GM13976 (cell line): ENCODE measurements around the gene RXFP3.
A peak's percentile ranks its signal among the peaks of the same experiment; 100 is the strongest.

Source experiments
- DNase-seq: peaks from one replicate; pipeline ENCODE4 v3.0.0; 2012; ENCODE audit warnings: low spot score
- CTCF ChIP-seq: IDR thresholded peaks from 2 replicates; pipeline ENCODE4 v1.5.1; 2012; ENCODE audit warnings: borderline replicate concordance, mild to moderate bottlenecking; ENCODE audit not compliant: insufficient read depth; ENCODE audit errors: extremely low read depth, missing control alignments, control extremely low read depth
- in situ Hi-C: fragments of 300-500 bp; cut with MboI; formaldehyde crosslinking; loops from one replicate; pipeline ENCODE4 v1.12.0; 2022; ENCODE audit warnings: low sequenced_read_pairs, mixed read lengths, inconsistent platforms; ENCODE audit not compliant: unreplicated experiment

Gene RXFP3

GRCh38 chr5:33934176-33934575, 2.0 kb upstream of the RXFP3 start:
- no peak for TF ChIP-seq CTCF
- in situ Hi-C loops: no loop called here
- DNase-seq: no peak

- TF ChIP-seq CTCF: no peak
- DNase-seq: peak; percentile 79
- in situ Hi-C loops: no loop called here
Observed at GRCh38 chr5:33936004-33936380, 194 bp upstream of the RXFP3 start.

GRCh38 chr5:33937017-33937706, 976 bp downstream of the RXFP3 start:
- no peak for DNase-seq
- in situ Hi-C loops: no loop called here
- no peak for TF ChIP-seq CTCF

GRCh38 chr5:33937707-33938506, 1.7 kb downstream of the RXFP3 start:
- in situ Hi-C loops: no loop called here
- TF ChIP-seq CTCF: no peak
- DNase-seq: no peak

- in situ Hi-C loops: no loop called here
- TF ChIP-seq CTCF: no peak
- no peak for DNase-seq
Observed at GRCh38 chr5:33938507-33938796, 2.3 kb downstream of the RXFP3 start.

- TF ChIP-seq CTCF: no peak
- in situ Hi-C loops: no loop called here
- no peak for DNase-seq
Observed at GRCh38 chr5:33938881-33939280, 2.7 kb downstream of the RXFP3 start.
